HG03196 (cell line): ENCODE measurements around the gene AHCTF1.

ENCODE experiments used
- ATAC-seq: cut with Tn5 transposase; IDR thresholded peaks from one replicate; pipeline ENCODE4 v1.9.1; 2021; ENCODE audit not compliant: unreplicated experiment

Gene AHCTF1

GRCh38 chr1:246801241-246802020 is 130.3 kb downstream of the AHCTF1 start:
- ATAC-seq, result no peak

- ATAC-seq, result no peak
Observed at GRCh38 chr1:246800756-246801155, 131.0 kb downstream of the AHCTF1 start.

- no peak for ATAC-seq
Observed at GRCh38 chr1:246800356-246800755, 131.4 kb downstream of the AHCTF1 start.

GRCh38 chr1:246798606-246799496 is 132.9 kb downstream of the AHCTF1 start:
- no peak for ATAC-seq

GRCh38 chr1:246798107-246798506 is 133.6 kb downstream of the AHCTF1 start:
- no peak for ATAC-seq

GRCh38 chr1:246797597-246797996 is 134.2 kb downstream of the AHCTF1 start:
- ATAC-seq, result no peak

GRCh38 chr1:246797157-246797556 is 134.6 kb downstream of the AHCTF1 start:
- ATAC-seq, result no peak

- no peak for ATAC-seq
Observed at GRCh38 chr1:246795906-246796694, 135.6 kb downstream of the AHCTF1 start.

GRCh38 chr1:246794828-246795671 is 136.7 kb downstream of the AHCTF1 start:
- no peak for ATAC-seq

- ATAC-seq, result no peak
Observed at GRCh38 chr1:246794048-246794827, 137.5 kb downstream of the AHCTF1 start.

- no peak for ATAC-seq
Observed at GRCh38 chr1:246793356-246793896, 138.3 kb downstream of the AHCTF1 start.

- no peak for ATAC-seq
Observed at GRCh38 chr1:246792603-246793002, 139.1 kb downstream of the AHCTF1 start.

GRCh38 chr1:246791303-246791918 is 140.3 kb downstream of the AHCTF1 start:
- no peak for ATAC-seq

GRCh38 chr1:246790833-246791232 is 140.9 kb downstream of the AHCTF1 start:
- no peak for ATAC-seq

GRCh38 chr1:246790364-246790763 is 141.4 kb downstream of the AHCTF1 start:
- no peak for ATAC-seq

GRCh38 chr1:246789454-246790339 is 142.1 kb downstream of the AHCTF1 start:
- ATAC-seq, result no peak
